Caco-2 (cell line): Measurements from ENCODE around the gene STPG1. TPM values are rescaled to one million over a fixed set of nuclear protein-coding genes. Genes with fewer than 3 reads are reported as not detected.

ENCODE experiments used
- BruUV-seq: library from RNA; stranded (reverse); fragments of 400-500 nt; replicated peaks from 2 replicates; lab custom pipeline; 2021; lab: Mats Ljungman, UMichigan
- CTCF ChIA-PET: fragments of 300-600 bp; sonication (Branson Sonifier 250); formaldehyde crosslinking; loops from one replicate; lab custom pipeline; 2022; ENCODE audit warnings: antibody characterized with exemption; lab: Charles Lee
- POLR2A ChIA-PET: fragments of 300-600 bp; sonication (Branson Sonifier 250); formaldehyde crosslinking; loops from one replicate; lab custom pipeline; 2022; ENCODE audit warnings: antibody characterized with exemption; lab: Charles Lee
- DNase-seq, 2 experiments: peaks; one replicate each; pipeline versions ENCODE4 v3.0.0 to v3.0.0-alpha.2; 2020 to 2022
- H3K27me3 ChIP-seq: replicated peaks from 2 replicates; pipeline ENCODE4 v1.6.0; 2011; ENCODE audit warnings: low read length; ENCODE audit not compliant: control insufficient read depth, insufficient read depth
- H3K36me3 ChIP-seq: 2 replicates; pipeline ENCODE4 v1.5.1; 2011; ENCODE audit warnings: low read length; ENCODE audit not compliant: control insufficient read depth, insufficient read depth
- H3K4me1 ChIP-seq: fragments of 250-450 bp; sonication (Bioruptor Pico); 2 replicates; pipeline ENCODE4 v1.5.1; 2020; ENCODE audit warnings: mild to moderate bottlenecking
- H3K4me3 ChIP-seq: 2 replicates; pipeline ENCODE4 v1.5.1; 2011; ENCODE audit warnings: low read depth, mild to moderate bottlenecking, control low read depth, low read length
- H3K9me3 ChIP-seq: fragments of 250-450 bp; sonication (Bioruptor Pico); 2 replicates; pipeline ENCODE4 v1.5.1; 2020; ENCODE audit warnings: mild to moderate bottlenecking, moderate library complexity
- H3K27ac Mint-ChIP-seq: one replicate; pipeline ENCODE4 v1.8.0; 2022; ENCODE audit warnings: mixed read lengths; ENCODE audit not compliant: unreplicated experiment
- H3K27me3 Mint-ChIP-seq: one replicate; pipeline ENCODE4 v1.8.0; 2022; ENCODE audit warnings: mixed read lengths; ENCODE audit not compliant: insufficient read depth, unreplicated experiment
- H3K36me3 Mint-ChIP-seq: one replicate; pipeline ENCODE4 v1.8.0; 2022; ENCODE audit warnings: mild to moderate bottlenecking, mixed read lengths; ENCODE audit not compliant: insufficient read depth, unreplicated experiment
- H3K4me1 Mint-ChIP-seq: one replicate; pipeline ENCODE4 v1.8.0; 2022; ENCODE audit warnings: low read depth, mixed read lengths; ENCODE audit not compliant: unreplicated experiment
- H3K4me3 Mint-ChIP-seq: one replicate; pipeline ENCODE4 v1.8.0; 2022; ENCODE audit warnings: mild to moderate bottlenecking, moderate library complexity, mixed read lengths; ENCODE audit not compliant: unreplicated experiment
- H3K9me3 Mint-ChIP-seq: one replicate; pipeline ENCODE4 v1.8.0; 2022; ENCODE audit warnings: mixed read lengths; ENCODE audit not compliant: unreplicated experiment
- CTCF ChIP-seq, 2 experiments: fragments of 200-600 bp in 1 of 2; IDR thresholded peaks; 1 replicate in 1 of 2; 2 replicates in 1 of 2; pipeline versions ENCODE4 v1.5.1 to v1.8.0; 2011 to 2022; ENCODE audit warnings: antibody characterized with exemption in 1 of 2, control low read depth in 1 of 2, inconsistent platforms in 1 of 2, low read depth in 1 of 2, low read length in 1 of 2, mild to moderate bottlenecking in 1 of 2, moderate library complexity in 1 of 2; ENCODE audit not compliant: insufficient read depth in 1 of 2, severe bottlenecking in 1 of 2, unreplicated experiment in 1 of 2
- intact Hi-C: fragments of 100-400 bp; cut with micrococcal nuclease; formaldehyde crosslinking; loops from one replicate; pipeline ENCODE4 v1.10.0; 2022; ENCODE audit not compliant: unreplicated experiment
- total RNA-seq: library from RNA; stranded (reverse); gene quantifications from 2 replicates; pipeline ENCODE4 v1.2.3, GENCODE V29; 2022

STPG1 gene
- total RNA-seq, 1 experiment from 2014 or later: 8.6 TPM

- intact Hi-C loops: no loop called here
- POLR2A ChIA-PET: no interaction called here
- BruUV-seq: no TSS peak
These were observed 6.8 kb downstream of the STPG1 start for GRCh38 chr1:24406788-24407187.

GRCh38 chr1:24403806-24404205, 9.8 kb downstream of the STPG1 start:
- DNase-seq: no peak
- ChIA-PET POLR2A (no interaction called here), CTCF (no interaction called here)
- no peak overlapping the region for H3K27ac Mint-ChIP-seq
- intact Hi-C loops: no loop called here
- TF ChIP-seq CTCF (IDR thresholded peaks at IDR 0.05; ENCODE audit: insufficient read depth in 1 of 2, low read depth in 1 of 2, low read length in 1 of 2, severe bottlenecking in 1 of 2, unreplicated experiment in 1 of 2): no peak
- H3K36me3 Mint-ChIP-seq: no peaks in the 10 kb centered on the region
- H3K4me3 Mint-ChIP-seq: no peak overlapping the region
- Histone ChIP-seq H3K36me3 (no peaks in the 10 kb centered on the region), H3K9me3 (no peaks in the 10 kb centered on the region), H3K4me1 (no peaks in the 10 kb centered on the region), H3K27me3 (no peaks in the 10 kb centered on the region), H3K4me3 (no peak overlapping the region)
- H3K9me3 Mint-ChIP-seq: no peaks in the 10 kb centered on the region
- BruUV-seq: no TSS peak
- H3K27me3 Mint-ChIP-seq: no peaks in the 10 kb centered on the region
- H3K4me1 Mint-ChIP-seq: no peaks in the 10 kb centered on the region

More at GRCh38 chr1:24406788-24407187, 6.8 kb downstream of the STPG1 start:
- Histone ChIP-seq H3K4me1 (no peaks in the 10 kb centered on the region), H3K9me3 (no peaks in the 10 kb centered on the region), H3K36me3 (no peaks in the 10 kb centered on the region), H3K27me3 (no peaks in the 10 kb centered on the region), H3K4me3 (no peak overlapping the region)
- H3K27me3 Mint-ChIP-seq: no peaks in the 10 kb centered on the region
- no peak for DNase-seq
- no peak overlapping the region for H3K4me3 Mint-ChIP-seq
- no peak for TF ChIP-seq CTCF (IDR thresholded peaks at IDR 0.05; ENCODE audit: insufficient read depth in 1 of 2, low read depth in 1 of 2, low read length in 1 of 2, severe bottlenecking in 1 of 2, unreplicated experiment in 1 of 2)
- H3K36me3 Mint-ChIP-seq: no peaks in the 10 kb centered on the region
- CTCF ChIA-PET: no interaction called here
- H3K9me3 Mint-ChIP-seq: no peaks in the 10 kb centered on the region
- no peaks in the 10 kb centered on the region for H3K4me1 Mint-ChIP-seq
- no peak overlapping the region for H3K27ac Mint-ChIP-seq

- Mint-ChIP-seq H3K36me3 (no peaks in the 10 kb centered on the region), H3K4me3 (no peak overlapping the region), H3K4me1 (no peaks in the 10 kb centered on the region), H3K27ac (no peak overlapping the region), H3K9me3 (no peaks in the 10 kb centered on the region), H3K27me3 (no peaks in the 10 kb centered on the region)
- intact Hi-C loops: no loop called here
- H3K4me1 ChIP-seq: no peaks in the 10 kb centered on the region
- CTCF ChIA-PET: no interaction called here
- H3K9me3 ChIP-seq: no peaks in the 10 kb centered on the region
- POLR2A ChIA-PET: no interaction called here
- no peak for DNase-seq
- no peak overlapping the region for H3K4me3 ChIP-seq
- BruUV-seq: no TSS peak
- no peaks in the 10 kb centered on the region for H3K27me3 ChIP-seq
- H3K36me3 ChIP-seq: no peaks in the 10 kb centered on the region
- TF ChIP-seq CTCF (IDR thresholded peaks at IDR 0.05; ENCODE audit: insufficient read depth in 1 of 2, low read depth in 1 of 2, low read length in 1 of 2, severe bottlenecking in 1 of 2, unreplicated experiment in 1 of 2): no peak
These were observed 13.5 kb downstream of the STPG1 start for GRCh38 chr1:24400065-24400464.
